Transverse colon (tissue), 4 donors: ENCODE data around the gene RAB11FIP3. TPM values are rescaled to one million over a fixed set of nuclear protein-coding genes. Genes with fewer than 3 reads are reported as not detected.

Experiments used
- DNase-seq: peaks from one replicate; pipeline ENCODE4 v3.0.0-alpha.2; 2019
- H3K27ac ChIP-seq, 4 donors: fragments of 200-600 bp; sonication (generic); 2 replicates each; pipeline ENCODE4 v1.5.1; 2016 to 2018; ENCODE audit warnings: inconsistent platforms in 4 of 4
- H3K27me3 ChIP-seq: fragments of 200-600 bp; sonication (generic); 2 replicates; pipeline ENCODE4 v1.5.1; 2017; ENCODE audit warnings: inconsistent platforms
- H3K36me3 ChIP-seq, 4 donors: fragments of 200-600 bp; sonication (generic); 2 replicates each; pipeline ENCODE4 v1.5.1; 2017 to 2019; ENCODE audit warnings: inconsistent platforms in 4 of 4
- H3K4me1 ChIP-seq, 4 donors: fragments of 200-600 bp; sonication (generic); 2 replicates each; pipeline ENCODE4 v1.5.1; 2017 to 2020; ENCODE audit warnings: inconsistent platforms in 4 of 4
- H3K4me3 ChIP-seq, 4 donors: fragments of 200-600 bp; sonication (generic); 1 replicate in 1 of 4; 2 replicates in 3 of 4; pipeline versions ENCODE4 v1.5.1 to v1.6.1; 2017 to 2019; ENCODE audit warnings: inconsistent platforms in 4 of 4
- H3K9me3 ChIP-seq, 2 donors: fragments of 200-600 bp; sonication (generic); 2 replicates each; pipeline ENCODE4 v1.5.1; 2017 to 2019; ENCODE audit warnings: inconsistent platforms in 2 of 2
- CTCF ChIP-seq, 5 experiments: fragments of 200-600 bp in 3 of 5; fragments of 450-650 bp in 2 of 5; sonication (generic) in 3 of 5; IDR thresholded peaks; 1 replicate in 2 of 5; 2 replicates in 3 of 5; pipeline ENCODE4 v1.5.1; 2016 to 2017; ENCODE audit warnings: antibody characterized with exemption in 5 of 5, inconsistent platforms in 3 of 5, mild to moderate bottlenecking in 2 of 5, moderate library complexity in 1 of 5
- EP300 ChIP-seq: sonication (generic); formaldehyde crosslinking; IDR thresholded peaks from one replicate; pipeline ENCODE4 v1.6.1; 2017; ENCODE audit warnings: antibody characterized with exemption, low read depth
- POLR2A ChIP-seq: fragments of 450-650 bp; IDR thresholded peaks from one replicate; pipeline ENCODE4 v1.6.1; 2016; ENCODE audit warnings: antibody characterized with exemption, mild to moderate bottlenecking, moderate library complexity
- POLR2AphosphoS5 ChIP-seq, 3 donors: sonication (generic); formaldehyde crosslinking; IDR thresholded peaks; one replicate each; pipeline ENCODE4 v1.6.1; 2016; ENCODE audit warnings: antibody characterized with exemption in 3 of 3
- WGBS, 2 donors: methylation state at CpG; one replicate each; pipeline ENCODE4 v1.1.5; 2018; ENCODE audit warnings: low coverage in 1 of 2; 5-methylcytosine and 5-hydroxymethylcytosine counted together
- in situ Hi-C, 4 donors: fragments of 200-750 bp; cut with MboI; loops; one replicate each; pipeline versions ENCODE4 v1.15.0 to v1.15.1; 2017; ENCODE audit warnings: low sequenced_read_pairs in 3 of 4, low pct_ligation_motif_present in 1 of 4, low pct_unique_long_range_greater_than_20kb in 1 of 4
- intact Hi-C: fragments of 100-400 bp; cut with DNase I; formaldehyde crosslinking; loops from one replicate; pipeline ENCODE4 v1.15.1; 2023; ENCODE audit warnings: low total_unique reads
- total RNA-seq, 4 donors: library from RNA; depleted of rRNA; stranded (reverse); fragments of >200 nt; gene quantifications; one replicate each; pipeline ENCODE4 v1.1.0, GENCODE V29; 2016

Gene RAB11FIP3
- total RNA-seq, 4 donors from 2014 or later, result 21.6 to 56.5 (median 42.2) TPM

GRCh38 chr16:400061-400591 lies 25.3 kb upstream of the RAB11FIP3 start:
- H3K27me3 ChIP-seq, result no peaks in the 10 kb centered on the region
- intact Hi-C loops (no loop called here), in situ Hi-C loops (no loop called here)
- WGBS, 2 donors, result 57% methylated on average over 9 of the region's 10 CpGs; no CpG with 5 or more reads in 1 of the 2 donors
- H3K9me3 ChIP-seq, result no peaks in the 10 kb centered on the region
- no peak for DNase-seq
- H3K4me3 ChIP-seq, result no peak overlapping the region
- TF ChIP-seq CTCF (IDR thresholded peaks at IDR 0.05) (no peak), POLR2A (no peak), POLR2AphosphoS5 (IDR thresholded peaks at IDR 0.05) (no peak), EP300 (no peak)
- peaks cover 6 to 44% (median 21%) of the 10 kb centered on the region in 4 donors for H3K4me1 ChIP-seq
- peak overlapping the region; percentile 91 to 99 (median 94) for H3K27ac ChIP-seq
- no peaks in the 10 kb centered on the region for H3K36me3 ChIP-seq

- Histone ChIP-seq H3K4me3 (peak within 1 kb of the TSS; percentile 79 to 99 (median 89)), H3K27me3 (no peaks in the 10 kb centered on the region), H3K9me3 (no peaks in the 10 kb centered on the region), H3K36me3 (no peaks in the 10 kb centered on the region), H3K4me1 (peaks cover 6 to 34% (median 17%) of the 10 kb centered on the region in 4 donors), H3K27ac (peak within 1 kb of the TSS; percentile 91 to 99 (median 94))
- DNase-seq, result peak; percentile 98
- in situ Hi-C loops (no loop called here), intact Hi-C loops (no loop called here)
- TF ChIP-seq POLR2A (peak; percentile 79), POLR2AphosphoS5 (IDR thresholded peaks at IDR 0.05) (peak; percentile 86 to 93 (median 91)), CTCF (IDR thresholded peaks at IDR 0.05) (peak; percentile 27 to 50 (median 47)), EP300 (no peak)
- WGBS, 2 donors, result 0 to 2% methylated on average over 12 to 31 of the region's 91 CpGs
Measured at GRCh38 chr16:401468-402348, 23.7 kb upstream of the RAB11FIP3 start, which contains the start of gene DECR2. Gene DECR2 (plus strand): TSS chr16:401885. CDS start chr16:401964, 79 bp downstream.

- no peaks in the 10 kb centered on the region for H3K9me3 ChIP-seq
- in situ Hi-C loops, result no loop called here
- DNase-seq, result no peak
- H3K4me3 ChIP-seq, result no peak overlapping the region
- H3K36me3 ChIP-seq, result peaks cover 0 to 4% (median 0%) of the 10 kb centered on the region in 4 donors
- TF ChIP-seq CTCF (IDR thresholded peaks at IDR 0.05) (no peak), EP300 (no peak), POLR2A (no peak), POLR2AphosphoS5 (IDR thresholded peaks at IDR 0.05) (no peak)
- intact Hi-C loops, result no loop called here
- WGBS, 2 donors, result 89% methylated on average over 12 of the region's 12 CpGs; no CpG with 5 or more reads in 1 of the 2 donors
- H3K4me1 ChIP-seq, result peaks cover 6 to 22% (median 12%) of the 10 kb centered on the region in 4 donors
- no peak overlapping the region for H3K27ac ChIP-seq
- H3K27me3 ChIP-seq, result no peaks in the 10 kb centered on the region
Measured at GRCh38 chr16:404971-405486, 20.4 kb upstream of the RAB11FIP3 start.
